Activated naive CD8-positive, alpha-beta T cell (primary cell): ENCODE results near the gene SEC24D.

Source experiments
- H3K27ac Mint-ChIP-seq: one replicate; pipeline ENCODE4 v1.8.0; 2021; ENCODE audit warnings: mixed read lengths
- H3K27me3 Mint-ChIP-seq: one replicate; pipeline ENCODE4 v1.8.0; 2021; ENCODE audit warnings: mixed read lengths
- H3K36me3 Mint-ChIP-seq: one replicate; pipeline ENCODE4 v1.8.0; 2021; ENCODE audit warnings: mixed read lengths
- H3K4me1 Mint-ChIP-seq: one replicate; pipeline ENCODE4 v1.8.0; 2021; ENCODE audit warnings: low read depth, mixed read lengths
- H3K4me3 Mint-ChIP-seq: one replicate; pipeline ENCODE4 v1.8.0; 2021; ENCODE audit warnings: mild to moderate bottlenecking, mixed read lengths
- H3K9me3 Mint-ChIP-seq: one replicate; pipeline ENCODE4 v1.8.0; 2021; ENCODE audit warnings: low read depth, mixed read lengths

Gene SEC24D

DNA sequence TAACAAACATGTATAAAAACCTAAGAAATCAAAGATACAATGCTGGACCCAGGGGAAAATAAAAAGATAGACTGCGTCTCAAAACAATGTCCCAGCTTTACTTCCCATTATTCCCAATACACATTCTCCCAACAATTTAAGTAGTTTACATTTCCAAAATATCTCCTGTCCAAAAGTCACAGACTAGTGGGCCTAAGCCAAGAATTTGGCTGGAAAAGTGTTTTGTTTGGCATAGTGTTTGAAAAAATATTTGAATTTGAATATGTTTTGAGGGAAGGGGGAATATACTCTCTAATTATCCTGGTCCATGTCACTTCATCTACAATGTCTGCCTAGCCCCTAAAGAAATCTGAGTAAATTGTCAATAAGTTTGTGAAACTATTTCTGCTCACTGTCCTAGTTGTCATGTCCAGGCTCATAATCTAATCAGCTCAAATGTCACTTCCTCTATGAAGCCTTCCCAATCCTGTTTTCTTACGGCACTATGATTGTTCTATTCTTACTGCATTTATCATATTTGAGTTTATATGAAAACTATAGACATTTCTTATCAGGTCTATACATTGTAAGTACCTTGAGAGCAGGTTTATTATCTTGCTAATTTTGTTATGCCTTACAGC is 74.4 kb downstream of the SEC24D start:
- H3K36me3 Mint-ChIP-seq, result peaks cover 3% of the 10 kb centered on the region
- H3K4me3 Mint-ChIP-seq, result no peak overlapping the region
- no peaks in the 10 kb centered on the region for H3K9me3 Mint-ChIP-seq
- no peaks in the 10 kb centered on the region for H3K27me3 Mint-ChIP-seq
- no peak overlapping the region for H3K27ac Mint-ChIP-seq
- no peaks in the 10 kb centered on the region for H3K4me1 Mint-ChIP-seq

DNA sequence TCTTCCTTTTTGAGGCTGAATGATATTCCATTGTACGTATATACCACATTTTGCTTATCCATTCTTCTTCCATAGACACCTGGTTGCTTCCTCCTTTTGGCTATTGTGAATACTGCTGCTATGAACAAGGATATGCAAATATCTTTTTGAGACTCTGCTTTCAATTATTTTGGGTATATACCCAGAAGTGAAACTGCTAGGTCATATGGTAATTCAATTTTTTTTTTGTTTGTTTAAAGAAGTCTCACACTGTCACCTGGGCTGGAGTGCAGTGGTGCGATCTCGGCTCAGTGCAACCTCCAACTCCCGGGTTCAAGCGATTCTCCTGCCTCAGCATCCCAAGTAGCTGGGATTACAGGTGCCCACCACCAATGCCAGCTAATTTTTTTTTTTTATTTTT is 75.4 kb downstream of the SEC24D start:
- H3K36me3 Mint-ChIP-seq, result peaks cover 7% of the 10 kb centered on the region
- H3K9me3 Mint-ChIP-seq, result no peaks in the 10 kb centered on the region
- H3K4me1 Mint-ChIP-seq, result no peaks in the 10 kb centered on the region
- no peak overlapping the region for H3K27ac Mint-ChIP-seq
- H3K4me3 Mint-ChIP-seq, result no peak overlapping the region
- H3K27me3 Mint-ChIP-seq, result no peaks in the 10 kb centered on the region

DNA sequence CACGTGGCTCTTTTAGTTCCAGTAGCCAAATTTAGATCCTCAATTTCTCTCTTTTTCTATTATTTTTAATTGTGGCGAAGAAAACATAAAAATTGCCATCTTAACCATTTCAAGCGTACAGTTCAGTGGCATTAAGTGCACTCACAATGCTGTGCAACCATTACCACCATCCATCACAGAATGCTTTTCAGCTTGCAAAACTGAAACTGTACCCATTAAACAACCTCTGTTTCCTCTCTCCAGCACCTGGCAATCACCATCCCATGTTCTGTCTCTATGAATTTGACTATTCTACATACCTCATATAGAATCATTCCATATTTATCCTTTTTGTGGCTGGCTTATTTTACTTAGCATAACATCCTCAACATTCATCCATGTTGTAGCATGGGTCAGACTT is 75.8 kb downstream of the SEC24D start:
- Mint-ChIP-seq H3K27me3 (no peaks in the 10 kb centered on the region), H3K9me3 (no peaks in the 10 kb centered on the region), H3K4me3 (no peak overlapping the region), H3K27ac (no peak overlapping the region), H3K4me1 (no peaks in the 10 kb centered on the region), H3K36me3 (peaks cover 7% of the 10 kb centered on the region)

- Mint-ChIP-seq H3K4me1 (no peaks in the 10 kb centered on the region), H3K9me3 (no peaks in the 10 kb centered on the region), H3K27ac (no peak overlapping the region), H3K36me3 (peaks cover 7% of the 10 kb centered on the region), H3K4me3 (no peak overlapping the region), H3K27me3 (no peaks in the 10 kb centered on the region)
Observed at GRCh38 chr4:118759481-118759880, 76.4 kb downstream of the SEC24D start.

DNA sequence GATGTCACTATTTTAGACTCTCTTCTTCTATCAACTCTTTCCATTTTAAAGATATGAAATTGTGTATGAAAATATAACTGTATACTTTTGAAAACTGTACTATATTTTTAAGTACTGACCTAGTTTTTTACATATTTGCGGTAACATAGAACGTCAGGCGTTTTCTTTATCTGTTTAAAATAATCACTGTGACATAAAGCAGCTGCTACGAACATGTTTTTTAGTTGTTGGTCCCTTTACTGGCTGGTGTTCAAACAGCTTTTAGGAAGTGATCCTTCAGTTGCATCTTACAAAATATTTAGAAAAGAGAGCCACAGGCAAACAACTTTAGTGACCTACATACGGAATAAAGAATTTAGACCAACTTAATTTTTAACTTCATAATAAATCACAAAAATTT is 77.6 kb downstream of the SEC24D start:
- Mint-ChIP-seq H3K36me3 (peaks cover 7% of the 10 kb centered on the region), H3K4me1 (no peaks in the 10 kb centered on the region), H3K27ac (no peak overlapping the region), H3K9me3 (no peaks in the 10 kb centered on the region), H3K4me3 (no peak overlapping the region), H3K27me3 (no peaks in the 10 kb centered on the region)

DNA sequence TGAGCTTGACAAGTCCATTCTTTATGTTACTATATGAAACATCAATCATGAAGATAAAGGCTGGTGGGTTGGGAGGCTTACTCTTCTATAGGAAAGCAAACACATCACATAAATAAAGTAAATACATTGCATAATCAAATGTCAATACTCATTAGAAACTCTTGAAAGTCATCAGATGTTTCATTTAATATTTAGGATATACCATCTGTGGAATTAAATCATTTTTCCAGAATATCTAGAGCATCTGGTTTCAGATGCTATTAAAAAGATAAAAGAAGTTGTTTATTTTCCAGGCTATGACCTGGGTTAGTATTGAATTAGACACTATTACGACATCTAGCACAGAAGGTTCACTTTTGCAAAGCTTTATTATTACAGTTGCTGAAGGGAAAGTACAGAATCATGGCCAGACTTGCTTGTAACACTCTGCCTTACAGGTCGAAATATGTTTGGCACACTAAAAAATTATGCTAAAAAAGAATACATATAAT is 78.1 kb downstream of the SEC24D start:
- Mint-ChIP-seq H3K4me1 (no peaks in the 10 kb centered on the region), H3K27ac (no peak overlapping the region), H3K27me3 (no peaks in the 10 kb centered on the region), H3K4me3 (no peak overlapping the region), H3K36me3 (peaks cover 7% of the 10 kb centered on the region), H3K9me3 (no peaks in the 10 kb centered on the region)

- H3K4me1 Mint-ChIP-seq, result no peaks in the 10 kb centered on the region
- no peaks in the 10 kb centered on the region for H3K9me3 Mint-ChIP-seq
- H3K27me3 Mint-ChIP-seq, result no peaks in the 10 kb centered on the region
- H3K36me3 Mint-ChIP-seq, result peaks cover 7% of the 10 kb centered on the region
- no peak overlapping the region for H3K27ac Mint-ChIP-seq
- H3K4me3 Mint-ChIP-seq, result no peak overlapping the region
Observed at GRCh38 chr4:118756958-118757357, 79.0 kb downstream of the SEC24D start.

- H3K36me3 Mint-ChIP-seq, result peaks cover 9% of the 10 kb centered on the region
- no peak overlapping the region for H3K4me3 Mint-ChIP-seq
- no peaks in the 10 kb centered on the region for H3K27me3 Mint-ChIP-seq
- no peak overlapping the region for H3K27ac Mint-ChIP-seq
- H3K4me1 Mint-ChIP-seq, result no peaks in the 10 kb centered on the region
- H3K9me3 Mint-ChIP-seq, result no peaks in the 10 kb centered on the region
Observed at GRCh38 chr4:118756429-118756828, 79.5 kb downstream of the SEC24D start.

- Mint-ChIP-seq H3K27me3 (no peaks in the 10 kb centered on the region), H3K9me3 (no peaks in the 10 kb centered on the region), H3K36me3 (peaks cover 10% of the 10 kb centered on the region), H3K4me1 (no peaks in the 10 kb centered on the region), H3K4me3 (no peak overlapping the region), H3K27ac (no peak overlapping the region)
Observed at GRCh38 chr4:118755438-118756226, 80.3 kb downstream of the SEC24D start.

DNA sequence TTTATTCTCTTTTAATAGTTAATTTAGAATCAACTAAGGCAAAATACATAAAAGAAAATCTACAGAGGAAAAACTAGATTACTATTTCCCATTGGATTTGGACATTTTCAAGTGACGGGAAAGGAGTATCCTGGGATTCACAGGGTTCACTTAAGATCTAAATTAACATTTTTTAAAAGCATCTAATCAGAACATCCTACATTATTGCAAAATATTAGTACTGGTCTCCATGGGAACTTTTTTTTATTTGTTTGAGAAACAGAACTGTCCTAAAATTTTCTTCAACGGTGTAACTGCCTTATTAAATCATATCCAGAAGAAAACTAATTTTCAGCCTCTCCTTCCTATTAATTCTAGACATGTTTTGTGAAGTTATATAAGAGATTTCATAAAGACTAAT is 81.0 kb downstream of the SEC24D start:
- no peak overlapping the region for H3K4me3 Mint-ChIP-seq
- peaks cover 12% of the 10 kb centered on the region for H3K36me3 Mint-ChIP-seq
- no peaks in the 10 kb centered on the region for H3K9me3 Mint-ChIP-seq
- H3K27ac Mint-ChIP-seq, result no peak overlapping the region
- no peaks in the 10 kb centered on the region for H3K4me1 Mint-ChIP-seq
- no peaks in the 10 kb centered on the region for H3K27me3 Mint-ChIP-seq

DNA sequence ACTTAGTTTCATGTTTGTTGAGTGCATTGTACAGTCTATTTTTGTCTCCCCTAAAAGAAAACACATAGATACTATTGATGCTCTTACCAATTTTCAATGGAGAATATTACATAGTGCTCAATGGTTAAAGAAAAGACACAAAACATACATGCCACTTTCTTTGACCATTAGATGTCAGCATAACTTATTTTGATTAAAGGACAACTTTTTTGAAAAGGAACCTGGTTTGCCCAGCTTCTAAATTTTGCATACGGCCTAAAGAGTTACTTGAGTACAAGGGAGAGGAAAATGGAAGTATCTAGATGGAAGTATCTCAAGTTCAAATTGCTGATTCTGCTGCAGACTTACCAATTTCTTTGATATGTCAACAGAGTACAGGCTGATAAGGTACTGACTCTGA is 82.2 kb downstream of the SEC24D start:
- H3K9me3 Mint-ChIP-seq, result no peaks in the 10 kb centered on the region
- H3K27ac Mint-ChIP-seq, result no peak overlapping the region
- H3K4me1 Mint-ChIP-seq, result no peaks in the 10 kb centered on the region
- no peak overlapping the region for H3K4me3 Mint-ChIP-seq
- H3K36me3 Mint-ChIP-seq, result peaks cover 10% of the 10 kb centered on the region
- no peaks in the 10 kb centered on the region for H3K27me3 Mint-ChIP-seq

GRCh38 chr4:118753096-118753495 is 82.8 kb downstream of the SEC24D start:
- H3K4me1 Mint-ChIP-seq, result no peaks in the 10 kb centered on the region
- H3K4me3 Mint-ChIP-seq, result no peak overlapping the region
- no peaks in the 10 kb centered on the region for H3K27me3 Mint-ChIP-seq
- H3K9me3 Mint-ChIP-seq, result no peaks in the 10 kb centered on the region
- no peak overlapping the region for H3K27ac Mint-ChIP-seq
- H3K36me3 Mint-ChIP-seq, result peaks cover 10% of the 10 kb centered on the region

DNA sequence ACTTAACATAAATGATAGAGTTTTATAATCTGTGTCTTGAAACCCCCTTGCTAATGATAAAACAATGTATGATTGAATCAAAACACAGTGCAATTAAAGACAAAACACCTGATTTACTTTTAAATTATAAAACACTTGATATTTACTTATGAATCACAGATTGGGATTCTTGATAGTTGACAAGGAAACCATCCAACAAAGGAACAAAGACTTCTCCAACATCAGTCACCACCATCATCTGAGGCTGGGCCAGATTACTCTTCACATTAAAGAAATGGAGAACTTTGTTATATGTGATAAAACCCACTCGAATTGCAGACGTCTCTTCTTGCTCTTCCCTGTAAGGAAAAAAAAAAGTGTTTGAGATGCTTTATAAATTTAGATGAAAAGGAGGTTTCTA is 83.4 kb downstream of the SEC24D start:
- Mint-ChIP-seq H3K4me3 (no peak overlapping the region), H3K36me3 (peaks cover 10% of the 10 kb centered on the region), H3K4me1 (no peaks in the 10 kb centered on the region), H3K27ac (no peak overlapping the region), H3K27me3 (no peaks in the 10 kb centered on the region), H3K9me3 (no peaks in the 10 kb centered on the region)

- Mint-ChIP-seq H3K4me1 (no peaks in the 10 kb centered on the region), H3K4me3 (no peak overlapping the region), H3K9me3 (no peaks in the 10 kb centered on the region), H3K36me3 (peaks cover 10% of the 10 kb centered on the region), H3K27me3 (no peaks in the 10 kb centered on the region), H3K27ac (no peak overlapping the region)
Observed at GRCh38 chr4:118751629-118752323, 84.2 kb downstream of the SEC24D start.

DNA sequence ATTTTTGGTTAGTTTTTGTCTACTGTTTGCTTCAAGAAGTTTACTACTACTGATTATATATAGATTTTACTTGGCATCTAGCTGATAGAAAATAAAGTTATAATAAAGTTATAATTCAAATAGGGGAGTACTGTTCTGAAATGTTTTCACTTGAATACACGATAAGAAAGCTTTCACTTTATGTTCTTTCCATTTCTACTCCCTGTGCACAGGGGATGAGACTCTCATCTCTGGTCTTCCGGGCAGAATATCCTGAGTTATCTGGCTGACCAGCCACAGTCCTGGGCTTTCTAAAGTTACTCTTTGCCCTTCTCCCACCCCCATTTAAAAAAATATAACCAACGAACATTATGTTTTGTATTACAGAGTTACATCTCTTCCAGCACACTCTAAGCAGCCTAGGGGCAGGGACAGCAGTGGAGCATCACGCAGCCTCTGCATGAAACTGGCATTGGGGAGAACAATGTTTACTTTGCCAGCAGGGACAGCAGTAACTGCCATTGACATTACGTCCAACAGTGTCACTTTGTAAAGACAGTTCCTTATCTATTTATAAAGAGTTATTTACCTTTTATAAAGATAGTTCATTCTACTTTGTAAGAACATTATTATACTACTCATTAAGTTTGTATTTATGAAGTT is 86.5 kb downstream of the SEC24D start:
- no peaks in the 10 kb centered on the region for H3K4me1 Mint-ChIP-seq
- no peak overlapping the region for H3K4me3 Mint-ChIP-seq
- H3K9me3 Mint-ChIP-seq, result no peaks in the 10 kb centered on the region
- H3K27ac Mint-ChIP-seq, result no peak overlapping the region
- peaks cover 5% of the 10 kb centered on the region for H3K36me3 Mint-ChIP-seq
- no peaks in the 10 kb centered on the region for H3K27me3 Mint-ChIP-seq
